Left lung (tissue), 10 donors: ENCODE results near the gene CDC27. TPM values are rescaled to one million over a fixed set of nuclear protein-coding genes. Genes with fewer than 3 reads are reported as not detected.
"Not testable (repeated sequence)": the region's sequence is repeated elsewhere in the genome, so short reads cannot be mapped to it uniquely, and the experiment has no call there.

Experiments
- ATAC-seq: fragments of 200-7000 bp; cut with Tn5 transposase; one replicate; pipeline ENCODE4 v1.9.1; 2020; ENCODE audit warnings: moderate library complexity
- DNase-seq, 4 donors: peaks; one replicate each; pipeline ENCODE4 v3.0.0-alpha.2; 2013 to 2020
- H3K27ac ChIP-seq, 2 donors: fragments of 200-600 bp; sonication (generic) in 1 of 2; one replicate each; pipeline versions ENCODE4 v1.5.0 to v1.8.0; 2020 to 2021
- H3K27me3 ChIP-seq, 2 donors: fragments of 200-600 bp; sonication (generic) in 1 of 2; one replicate each; pipeline versions ENCODE4 v1.5.0 to v1.8.0; 2020 to 2021
- H3K36me3 ChIP-seq, 2 donors: fragments of 200-600 bp; sonication (generic) in 1 of 2; one replicate each; pipeline versions ENCODE4 v1.5.0 to v1.8.0; 2020 to 2021
- H3K4me1 ChIP-seq, 2 donors: fragments of 200-600 bp; one replicate each; pipeline ENCODE4 v1.8.0; 2021
- H3K4me3 ChIP-seq, 2 donors: fragments of 200-600 bp; sonication (generic) in 1 of 2; one replicate each; pipeline versions ENCODE4 v1.5.0 to v1.8.0; 2020 to 2021; ENCODE audit warnings: mild to moderate bottlenecking in 1 of 2
- H3K9me3 ChIP-seq, 2 donors: fragments of 200-600 bp; sonication (generic) in 1 of 2; one replicate each; pipeline versions ENCODE4 v1.5.0 to v1.8.0; 2020 to 2021
- CTCF ChIP-seq, 2 donors: fragments of 200-600 bp; sonication (generic) in 1 of 2; IDR thresholded peaks; one replicate each; pipeline versions ENCODE4 v1.5.0 to v1.8.0; 2021; ENCODE audit warnings: antibody characterized with exemption in 2 of 2
- intact Hi-C, 2 donors: fragments of 100-400 bp; cut with DNase I; formaldehyde crosslinking; loops; one replicate each; pipeline versions ENCODE4 v1.11.2 to v1.14.2; 2022
- polyA plus RNA-seq, 6 donors: library from polyadenylated mRNA; unstranded; fragments of 120-200 nt; gene quantifications; one replicate each; pipeline ENCODE4 v1.2.1, GENCODE V29; 2013; ENCODE audit not compliant: insufficient read length in 6 of 6
- total RNA-seq, 2 donors: library from RNA; stranded (reverse); fragmentation: NEBNext Ultra II Directional; extraction: Animal tissue kit (Norgen Biotek cat#: 25700); gene quantifications; one replicate each; pipeline ENCODE4 v1.2.1, GENCODE V29; 2021
- donor health status: DM: no; HTN: yes; CAD: no.
- donor health status: DM: no; HTN: no; CAD: no.

The CDC27 gene
- total and polyA plus RNA-seq, 8 donors = 59.3 to 85.1 (median 62.9) TPM

GRCh38 chr17:47225436-47225858 is 36.4 kb upstream of the CDC27 start:
- H3K9me3 ChIP-seq = no peaks in the 10 kb centered on the region
- peaks cover 19 to 44% of the 10 kb centered on the region in 2 donors for H3K4me1 ChIP-seq
- peak in 2 of 4 donors; percentile 31 to 72 for DNase-seq
- H3K27me3 ChIP-seq = no peaks in the 10 kb centered on the region
- no peak overlapping the region for H3K4me3 ChIP-seq
- intact Hi-C loops = no loop called here
- H3K36me3 ChIP-seq = no peaks in the 10 kb centered on the region
- peak overlapping the region; percentile 78 to 80 for H3K27ac ChIP-seq
- ATAC-seq = peak; percentile 61
- no peak for TF ChIP-seq CTCF (IDR thresholded peaks at IDR 0.05)

- H3K9me3 ChIP-seq = no peaks in the 10 kb centered on the region
- peak overlapping the region; percentile 78 to 80 for H3K27ac ChIP-seq
- H3K4me1 ChIP-seq = peaks cover 19 to 39% of the 10 kb centered on the region in 2 donors
- no peaks in the 10 kb centered on the region for H3K36me3 ChIP-seq
- ATAC-seq (no peak), DNase-seq (no peak)
- no peak for TF ChIP-seq CTCF (IDR thresholded peaks at IDR 0.05)
- no peaks in the 10 kb centered on the region for H3K27me3 ChIP-seq
- intact Hi-C loops = no loop called here
- no peak overlapping the region for H3K4me3 ChIP-seq
Observed at GRCh38 chr17:47224966-47225365, 35.9 kb upstream of the CDC27 start.

- H3K27me3 ChIP-seq, H3K9me3 ChIP-seq, ATAC-seq, intact Hi-C loops, H3K4me3 ChIP-seq, DNase-seq, H3K36me3 ChIP-seq: not testable (repeated sequence)
- Histone ChIP-seq H3K4me1 (peaks cover 19 to 32% of the 10 kb centered on the region in 2 donors), H3K27ac (peak overlapping the region in 1 of 2 donors; percentile 78)
Observed at GRCh38 chr17:47224077-47224476, 35.0 kb upstream of the CDC27 start.

GRCh38 chr17:47223460-47223859 is 34.4 kb upstream of the CDC27 start:
- no peak for ATAC-seq
- intact Hi-C loops = no loop called here

GRCh38 chr17:47223007-47223406 is 33.9 kb upstream of the CDC27 start:
- ATAC-seq = no peak
- no peak overlapping the region for H3K4me3 ChIP-seq
- peak overlapping the region in 1 of 2 donors; percentile 78 for H3K27ac ChIP-seq
- no peaks in the 10 kb centered on the region for H3K27me3 ChIP-seq
- intact Hi-C loops = no loop called here
- no peaks in the 10 kb centered on the region for H3K36me3 ChIP-seq
- H3K9me3 ChIP-seq = no peaks in the 10 kb centered on the region
- H3K4me1 ChIP-seq = peaks cover 19 to 32% of the 10 kb centered on the region in 2 donors
- TF ChIP-seq CTCF (IDR thresholded peaks at IDR 0.05) = no peak
- no peak for DNase-seq

More at GRCh38 chr17:47223460-47223859, 34.4 kb upstream of the CDC27 start:
- H3K36me3 ChIP-seq = no peaks in the 10 kb centered on the region
- no peak for DNase-seq
- H3K4me3 ChIP-seq = no peak overlapping the region
- H3K27ac ChIP-seq = peak overlapping the region in 1 of 2 donors; percentile 78
- no peaks in the 10 kb centered on the region for H3K9me3 ChIP-seq
- peaks cover 19 to 32% of the 10 kb centered on the region in 2 donors for H3K4me1 ChIP-seq
- no peak for TF ChIP-seq CTCF (IDR thresholded peaks at IDR 0.05)
- H3K27me3 ChIP-seq = no peaks in the 10 kb centered on the region

- H3K27me3 ChIP-seq = no peaks in the 10 kb centered on the region
- intact Hi-C loops = no loop called here
- no peaks in the 10 kb centered on the region for H3K9me3 ChIP-seq
- ATAC-seq (no peak), DNase-seq (no peak)
- no peak overlapping the region for H3K4me3 ChIP-seq
- H3K36me3 ChIP-seq = no peaks in the 10 kb centered on the region
- TF ChIP-seq CTCF (IDR thresholded peaks at IDR 0.05) = no peak
- H3K27ac ChIP-seq = no peak overlapping the region
- peaks cover 19 to 32% of the 10 kb centered on the region in 2 donors for H3K4me1 ChIP-seq
Observed at GRCh38 chr17:47222047-47222446, 33.0 kb upstream of the CDC27 start.
